HCT116 (cell line): Measurements from ENCODE around the gene PGA4. TPM values are rescaled to one million over a fixed set of nuclear protein-coding genes. Genes with fewer than 3 reads are reported as not detected.

Experiments
- ATAC-seq: fragments of 200-7000 bp; cut with Tn5 transposase; 2 replicates; pipeline ENCODE4 v1.9.1; 2020; ENCODE audit warnings: mild to moderate bottlenecking, moderate library complexity
- BruUV-seq: library from RNA; stranded (reverse); fragments of 400-500 nt; replicated peaks from 2 replicates; lab custom pipeline; 2021; lab: Mats Ljungman, UMichigan
- CTCF ChIA-PET: fragments of 300-600 bp; sonication (Branson Sonifier 250); formaldehyde crosslinking; loops from one replicate; lab custom pipeline; 2021; ENCODE audit warnings: antibody characterized with exemption; lab: Charles Lee
- POLR2A ChIA-PET: fragments of 300-600, 350-600 bp; sonication (Branson Sonifier 250); formaldehyde crosslinking; loops from one replicate; lab custom pipeline; 2021; ENCODE audit warnings: antibody characterized with exemption; lab: Charles Lee
- RAD21 ChIA-PET, 2 experiments: fragments of 300-600 bp; sonication (Branson Sonifier 250); formaldehyde crosslinking; loops; one replicate each; lab custom pipeline; 2023; ENCODE audit warnings: low total read pairs in 2 of 2; ENCODE audit not compliant: uncharacterized antibody in 2 of 2, unreplicated experiment in 2 of 2, low non-redundant PET in 1 of 2; lab: Charles Lee
- DNase-seq: peaks from one replicate; pipeline ENCODE4 v3.0.0-alpha.2; 2010; ENCODE audit warnings: low read depth, low spot score
- H2AFZ ChIP-seq: fragments of 200-600 bp; shearing (Covaris generic), sonication (generic); 2 replicates; pipeline ENCODE4 v1.6.1; 2017; ENCODE audit warnings: low read depth, mixed run types, mixed read lengths, antibody characterized with exemption, low read length; ENCODE audit not compliant: poor library complexity, severe bottlenecking
- H3K27ac ChIP-seq: 2 replicates; pipeline ENCODE4 v1.5.1; 2012; ENCODE audit warnings: low read depth, low read length
- H3K27me3 ChIP-seq: fragments of 200-600 bp; sonication (generic); 2 replicates; pipeline ENCODE4 v1.6.1; 2016; ENCODE audit warnings: mixed run types, low read length, mixed read lengths; ENCODE audit not compliant: insufficient read depth
- H3K36me3 ChIP-seq, 2 experiments: fragments of 200-500 bp in 1 of 2; fragments of 200-600 bp in 1 of 2; sonication (Bioruptor generic) in 1 of 2; sonication (generic) in 1 of 2; 2 replicates each; pipeline versions ENCODE4 v1.5.1 to v1.6.1; 2014 to 2016; ENCODE audit warnings: low read length in 2 of 2, inconsistent platforms in 1 of 2, mixed read lengths in 1 of 2, mixed run types in 1 of 2; ENCODE audit not compliant: insufficient read depth in 2 of 2, control insufficient read depth in 1 of 2
- H3K4me1 ChIP-seq, 2 experiments: fragments of 200-600 bp in 1 of 2; sonication (generic) in 1 of 2; 2 replicates each; pipeline versions ENCODE4 v1.5.1 to v1.6.1; 2012 to 2017; ENCODE audit warnings: low read length in 2 of 2, inconsistent platforms in 1 of 2, mild to moderate bottlenecking in 1 of 2, mixed read lengths in 1 of 2, mixed run types in 1 of 2, moderate library complexity in 1 of 2; ENCODE audit not compliant: insufficient read depth in 2 of 2, control insufficient read depth in 1 of 2
- H3K4me2 ChIP-seq: fragments of 200-600 bp; sonication (generic); 2 replicates; pipeline ENCODE4 v1.6.1; 2017; ENCODE audit warnings: mixed run types, low read length, mixed read lengths
- H3K4me3 ChIP-seq, 2 experiments: fragments of 200-600 bp in 1 of 2; sonication (generic) in 1 of 2; replicated peaks in 1 of 2; 2 replicates each; pipeline ENCODE4 v1.5.1; 2011 to 2016; ENCODE audit warnings: low read length in 2 of 2, control low read depth in 1 of 2, low read depth in 1 of 2, mild to moderate bottlenecking in 1 of 2, mixed read lengths in 1 of 2, mixed run types in 1 of 2
- H3K79me2 ChIP-seq: fragments of 200-600 bp; sonication (generic); 2 replicates; pipeline ENCODE4 v1.6.1; 2017; ENCODE audit warnings: mild to moderate bottlenecking, mixed run types, low read length, moderate library complexity, mixed read lengths; ENCODE audit not compliant: insufficient read depth
- H3K9ac ChIP-seq: fragments of 200-600 bp; sonication (generic); 2 replicates; pipeline ENCODE4 v1.6.1; 2016; ENCODE audit warnings: low read length, mixed read lengths
- H3K9me2 ChIP-seq: fragments of 200-600 bp; sonication (generic), shearing (Covaris generic); 2 replicates; pipeline ENCODE4 v1.6.1; 2017; ENCODE audit warnings: mixed run types, mild to moderate bottlenecking, moderate library complexity; ENCODE audit not compliant: insufficient read depth
- H3K9me3 ChIP-seq, 2 experiments: fragments of 200-500 bp in 1 of 2; fragments of 200-600 bp in 1 of 2; sonication (Bioruptor generic) in 1 of 2; sonication (generic) in 1 of 2; 2 replicates each; pipeline ENCODE4 v1.6.1; 2014 to 2017; ENCODE audit warnings: low read length in 2 of 2, mixed read lengths in 2 of 2, inconsistent platforms in 1 of 2, low read depth in 1 of 2, mild to moderate bottlenecking in 1 of 2, mixed run types in 1 of 2, moderate library complexity in 1 of 2; ENCODE audit not compliant: control insufficient read depth in 1 of 2, insufficient read depth in 1 of 2
- H4K20me1 ChIP-seq: fragments of 200-600 bp; sonication (generic), shearing (Covaris generic); 2 replicates; pipeline ENCODE4 v1.6.1; 2017; ENCODE audit warnings: mixed run types, mild to moderate bottlenecking, moderate library complexity; ENCODE audit not compliant: insufficient read depth
- RAD21 ChIP-seq: IDR thresholded peaks from 2 replicates; pipeline ENCODE4 v1.6.1; 2012; ENCODE audit warnings: low read depth, mild to moderate bottlenecking
- intact Hi-C: fragments of 100-400 bp; cut with micrococcal nuclease; formaldehyde crosslinking; loops from 2 replicates; pipeline ENCODE4 v1.10.0; 2022
- total RNA-seq: library from RNA; stranded (reverse); gene quantifications from one replicate; pipeline ENCODE4 v1.2.1, GENCODE V29; 2021; ENCODE audit not compliant: unreplicated experiment
- TF ChIP-seq, protein P1 (sequence below): IDR thresholded peaks from 2 replicates; pipeline ENCODE4 v1.6.1; 2012; ENCODE audit warnings: low read depth
- TF ChIP-seq, protein P2 (sequence below), 3 experiments: fragments of 200-600 bp in 1 of 3; sonication (generic) in 1 of 3; IDR thresholded peaks in 2 of 3; conservative IDR thresholded peaks in 1 of 3; 2 replicates each; pipeline ENCODE4 v1.5.1; 2012 to 2017; ENCODE audit warnings: low read depth in 2 of 3, low read length in 2 of 3, antibody characterized with exemption in 1 of 3, borderline replicate concordance in 1 of 3, control low read depth in 1 of 3, mild to moderate bottlenecking in 1 of 3, mixed read lengths in 1 of 3, mixed run types in 1 of 3, moderate library complexity in 1 of 3; ENCODE audit not compliant: insufficient read depth in 1 of 3

Gene PGA4
- total RNA-seq, 1 experiment from 2014 or later: not detected

GRCh38 chr11:61172888-61173287 lies 49.3 kb upstream of the PGA4 start:
- H3K4me2 ChIP-seq: no peak overlapping the region
- H3K4me3 ChIP-seq: no peak overlapping the region
- H3K9ac ChIP-seq: no peak overlapping the region
- intact Hi-C loops: no loop called here
- no peaks in the 10 kb centered on the region for H3K79me2 ChIP-seq
- RAD21 ChIA-PET: no interaction called here
- H3K27me3 ChIP-seq: 0 out of 2 replicates have a peak, but pooled peaks cover under 1% of the 10 kb centered on the region
- POLR2A ChIA-PET: no interaction called here
- H3K27ac ChIP-seq: no peak overlapping the region
- no peaks in the 10 kb centered on the region for H3K4me1 ChIP-seq
- no peaks in the 10 kb centered on the region for H3K36me3 ChIP-seq
- DNase-seq: no peak
- no peaks in the 10 kb centered on the region for H3K9me3 ChIP-seq
- H3K9me2 ChIP-seq: no peaks in the 10 kb centered on the region
- CTCF ChIA-PET: no interaction called here
- no TSS peak for BruUV-seq
- no peak overlapping the region for H2AFZ ChIP-seq
- no peak for TF ChIP-seq RAD21
- TF ChIP-seq, protein P1, sequence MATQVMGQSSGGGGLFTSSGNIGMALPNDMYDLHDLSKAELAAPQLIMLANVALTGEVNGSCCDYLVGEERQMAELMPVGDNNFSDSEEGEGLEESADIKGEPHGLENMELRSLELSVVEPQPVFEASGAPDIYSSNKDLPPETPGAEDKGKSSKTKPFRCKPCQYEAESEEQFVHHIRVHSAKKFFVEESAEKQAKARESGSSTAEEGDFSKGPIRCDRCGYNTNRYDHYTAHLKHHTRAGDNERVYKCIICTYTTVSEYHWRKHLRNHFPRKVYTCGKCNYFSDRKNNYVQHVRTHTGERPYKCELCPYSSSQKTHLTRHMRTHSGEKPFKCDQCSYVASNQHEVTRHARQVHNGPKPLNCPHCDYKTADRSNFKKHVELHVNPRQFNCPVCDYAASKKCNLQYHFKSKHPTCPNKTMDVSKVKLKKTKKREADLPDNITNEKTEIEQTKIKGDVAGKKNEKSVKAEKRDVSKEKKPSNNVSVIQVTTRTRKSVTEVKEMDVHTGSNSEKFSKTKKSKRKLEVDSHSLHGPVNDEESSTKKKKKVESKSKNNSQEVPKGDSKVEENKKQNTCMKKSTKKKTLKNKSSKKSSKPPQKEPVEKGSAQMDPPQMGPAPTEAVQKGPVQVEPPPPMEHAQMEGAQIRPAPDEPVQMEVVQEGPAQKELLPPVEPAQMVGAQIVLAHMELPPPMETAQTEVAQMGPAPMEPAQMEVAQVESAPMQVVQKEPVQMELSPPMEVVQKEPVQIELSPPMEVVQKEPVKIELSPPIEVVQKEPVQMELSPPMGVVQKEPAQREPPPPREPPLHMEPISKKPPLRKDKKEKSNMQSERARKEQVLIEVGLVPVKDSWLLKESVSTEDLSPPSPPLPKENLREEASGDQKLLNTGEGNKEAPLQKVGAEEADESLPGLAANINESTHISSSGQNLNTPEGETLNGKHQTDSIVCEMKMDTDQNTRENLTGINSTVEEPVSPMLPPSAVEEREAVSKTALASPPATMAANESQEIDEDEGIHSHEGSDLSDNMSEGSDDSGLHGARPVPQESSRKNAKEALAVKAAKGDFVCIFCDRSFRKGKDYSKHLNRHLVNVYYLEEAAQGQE: no peak
- TF ChIP-seq, protein P2, sequence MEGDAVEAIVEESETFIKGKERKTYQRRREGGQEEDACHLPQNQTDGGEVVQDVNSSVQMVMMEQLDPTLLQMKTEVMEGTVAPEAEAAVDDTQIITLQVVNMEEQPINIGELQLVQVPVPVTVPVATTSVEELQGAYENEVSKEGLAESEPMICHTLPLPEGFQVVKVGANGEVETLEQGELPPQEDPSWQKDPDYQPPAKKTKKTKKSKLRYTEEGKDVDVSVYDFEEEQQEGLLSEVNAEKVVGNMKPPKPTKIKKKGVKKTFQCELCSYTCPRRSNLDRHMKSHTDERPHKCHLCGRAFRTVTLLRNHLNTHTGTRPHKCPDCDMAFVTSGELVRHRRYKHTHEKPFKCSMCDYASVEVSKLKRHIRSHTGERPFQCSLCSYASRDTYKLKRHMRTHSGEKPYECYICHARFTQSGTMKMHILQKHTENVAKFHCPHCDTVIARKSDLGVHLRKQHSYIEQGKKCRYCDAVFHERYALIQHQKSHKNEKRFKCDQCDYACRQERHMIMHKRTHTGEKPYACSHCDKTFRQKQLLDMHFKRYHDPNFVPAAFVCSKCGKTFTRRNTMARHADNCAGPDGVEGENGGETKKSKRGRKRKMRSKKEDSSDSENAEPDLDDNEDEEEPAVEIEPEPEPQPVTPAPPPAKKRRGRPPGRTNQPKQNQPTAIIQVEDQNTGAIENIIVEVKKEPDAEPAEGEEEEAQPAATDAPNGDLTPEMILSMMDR (IDR thresholded peaks at IDR 0.05 in 2 of 3, conservative IDR thresholded peaks at IDR 0.05 in 1 of 3; ENCODE audit: borderline replicate concordance in 1 of 3, insufficient read depth in 1 of 3, low read depth in 2 of 3, low read length in 2 of 3): no peak
- no peak for ATAC-seq
- H4K20me1 ChIP-seq: no peaks in the 10 kb centered on the region
